SK-N-SH (cell line): Measurements from ENCODE around the gene HECW1.
A peak's percentile ranks its signal among the peaks of the same experiment; 100 is the strongest.

ENCODE experiments used
- CTCF ChIP-seq: fragments of 200-600 bp; sonication (generic); IDR thresholded peaks from 2 replicates; pipeline ENCODE4 v1.6.1; 2017; ENCODE audit warnings: antibody characterized with exemption, mild to moderate bottlenecking, moderate library complexity
- EP300 ChIP-seq, 2 experiments: IDR thresholded peaks; 2 replicates each; pipeline versions ENCODE4 v1.4.0 to v1.6.1; 2012; ENCODE audit warnings: borderline replicate concordance in 1 of 2, low read depth in 1 of 2, low read length in 1 of 2
- EZH2phosphoT487 ChIP-seq: fragments of 200-600 bp; sonication (generic); IDR thresholded peaks from 2 replicates; pipeline ENCODE4 v1.6.1; 2017; ENCODE audit warnings: low read depth, mixed run types, mild to moderate bottlenecking, antibody characterized with exemption, moderate library complexity, borderline replicate concordance
- FOXJ3 ChIP-seq: sonication (generic); formaldehyde crosslinking; IDR thresholded peaks from 2 replicates; pipeline ENCODE4 v1.5.1; 2020; ENCODE audit warnings: mild to moderate bottlenecking, missing genetic modification reagents
- GABPA ChIP-seq: IDR thresholded peaks from 2 replicates; pipeline ENCODE4 v1.4.0; 2012; ENCODE audit warnings: low read depth, mild to moderate bottlenecking
- IRF3 ChIP-seq: fragments of 150-350 bp; IDR thresholded peaks from 2 replicates; pipeline ENCODE4 v1.6.1; 2016; ENCODE audit warnings: mild to moderate bottlenecking, low read depth, low read length
- MAX ChIP-seq: IDR thresholded peaks from 2 replicates; pipeline ENCODE4 v1.4.0; 2012; ENCODE audit warnings: low read depth
- MEF2A ChIP-seq: IDR thresholded peaks from 2 replicates; pipeline ENCODE4 v1.4.0; 2012; ENCODE audit warnings: low read depth, borderline replicate concordance
- POLR2AphosphoS5 ChIP-seq: IDR thresholded peaks from 2 replicates; pipeline ENCODE4 v1.6.1; 2012; ENCODE audit warnings: low read depth, low read length
- RAD21 ChIP-seq: IDR thresholded peaks from 2 replicates; pipeline ENCODE4 v1.6.1; 2012; ENCODE audit warnings: mild to moderate bottlenecking, low read length
- RCOR1 ChIP-seq: fragments of 150-350 bp; IDR thresholded peaks from 2 replicates; pipeline ENCODE4 v1.6.1; 2017; ENCODE audit warnings: antibody characterized with exemption, low read length
- SIN3A ChIP-seq: IDR thresholded peaks from 2 replicates; pipeline ENCODE4 v1.6.1; 2012; ENCODE audit warnings: low read depth, mild to moderate bottlenecking, low read length, moderate library complexity, borderline replicate concordance
- TAF1 ChIP-seq: IDR thresholded peaks from 2 replicates; pipeline ENCODE4 v1.6.1; 2012; ENCODE audit warnings: low read depth, mild to moderate bottlenecking, low read length, moderate library complexity, borderline replicate concordance
- USF1 ChIP-seq: IDR thresholded peaks from 2 replicates; pipeline ENCODE4 v1.4.0; 2012; ENCODE audit warnings: low read depth, borderline replicate concordance

GRCh38 chr7:43071604-43072003 lies 40.8 kb upstream of the HECW1 start:
- TF ChIP-seq SIN3A: no peak
- no peak for TF ChIP-seq EZH2phosphoT487
- TF ChIP-seq GABPA: no peak
- peak; percentile 62 for TF ChIP-seq CTCF
- no peak for TF ChIP-seq POLR2AphosphoS5
- no peak for TF ChIP-seq TAF1
- no peak for TF ChIP-seq MAX
- TF ChIP-seq EP300 (IDR thresholded peaks at IDR 0.05; ENCODE audit: borderline replicate concordance in 1 of 2, low read depth in 1 of 2, low read length in 1 of 2): no peak
- no peak for TF ChIP-seq IRF3
- no peak for TF ChIP-seq RCOR1
- no peak for TF ChIP-seq USF1
- TF ChIP-seq MEF2A: no peak
- no peak for TF ChIP-seq FOXJ3 (CRISPR knock-in tag)
- TF ChIP-seq RAD21: peak; percentile 30; the same call in 1 of the 2 replicates
